Activated CD4-positive, alpha-beta T cell treated with anti-CD3 and anti-CD28 coated beads, Interleukin-2, amount 50 U/mL, for 24 hours (primary cell): Measurements from ENCODE around the gene ATP1B3.
"Not testable (repeated sequence)": the region's sequence is repeated elsewhere in the genome, so short reads cannot be mapped to it uniquely, and the experiment has no call there.

Experiments
- DNase-seq, 2 donors: peaks; one replicate each; pipeline ENCODE4 v3.0.0-alpha.2; 2020; ENCODE audit warnings: low read depth in 1 of 2, low spot score in 1 of 2

The ATP1B3 gene

GRCh38 chr3:141876381-141876890 lies at the start of gene ATP1B3:
ATP1B3 (plus strand) TSS chr3:141876643; CDS start chr3:141876802, 159 bp downstream.
- peak; percentile 61 to 73 for DNase-seq

- no peak for DNase-seq
These were observed 48.0 kb upstream of the ATP1B3 start for GRCh38 chr3:141828487-141828886.

- DNase-seq, result no peak
These were observed 47.6 kb upstream of the ATP1B3 start for GRCh38 chr3:141828890-141829289.

- no peak for DNase-seq
These were observed 45.9 kb upstream of the ATP1B3 start for GRCh38 chr3:141830508-141830907.

- no peak for DNase-seq
These were observed 42.2 kb upstream of the ATP1B3 start for GRCh38 chr3:141834292-141834691.

GRCh38 chr3:141835557-141836229 lies 40.8 kb upstream of the ATP1B3 start:
- DNase-seq, result no peak

- no peak for DNase-seq
These were observed 37.1 kb upstream of the ATP1B3 start for GRCh38 chr3:141839389-141839788.

- no peak for DNase-seq
These were observed 35.5 kb upstream of the ATP1B3 start for GRCh38 chr3:141840737-141841544.

- DNase-seq, result no peak
These were observed 32.3 kb upstream of the ATP1B3 start for GRCh38 chr3:141844108-141844507.

- DNase-seq, result no peak
These were observed 31.6 kb upstream of the ATP1B3 start for GRCh38 chr3:141844812-141845211.

GRCh38 chr3:141845407-141846049 lies 30.9 kb upstream of the ATP1B3 start:
- no peak for DNase-seq

- no peak for DNase-seq
These were observed 30.4 kb upstream of the ATP1B3 start for GRCh38 chr3:141846050-141846433.

GRCh38 chr3:141848159-141848748 lies 28.2 kb upstream of the ATP1B3 start:
- not testable (repeated sequence) for DNase-seq

GRCh38 chr3:141849056-141849815 lies 27.2 kb upstream of the ATP1B3 start:
- no peak for DNase-seq

GRCh38 chr3:141851411-141851810 lies 25.0 kb upstream of the ATP1B3 start:
- no peak for DNase-seq

GRCh38 chr3:141853081-141853601 lies 23.3 kb upstream of the ATP1B3 start:
- DNase-seq, result no peak

GRCh38 chr3:141853629-141854168 lies 22.7 kb upstream of the ATP1B3 start:
- DNase-seq, result no peak

- no peak for DNase-seq
These were observed 21.8 kb upstream of the ATP1B3 start for GRCh38 chr3:141854599-141854998.

GRCh38 chr3:141858312-141858711 lies 18.1 kb upstream of the ATP1B3 start:
- DNase-seq, result no peak

- DNase-seq, result no peak
These were observed 16.8 kb upstream of the ATP1B3 start for GRCh38 chr3:141859651-141860050.
